GM23338 (cell line): Measurements from ENCODE around the gene ZNF335. TPM values are rescaled to one million over a fixed set of nuclear protein-coding genes. Genes with fewer than 3 reads are reported as not detected.

ENCODE experiments used
- ETS1 ChIP-seq: IDR thresholded peaks from 2 replicates; pipeline ENCODE4 v1.6.1; 2016; ENCODE audit warnings: antibody characterized with exemption
- EZH2 ChIP-seq: fragments of 200-600 bp; sonication (generic); IDR thresholded peaks from one replicate; pipeline ENCODE4 v1.8.0; 2017; ENCODE audit warnings: antibody characterized with exemption, mild to moderate bottlenecking, low read depth; ENCODE audit not compliant: unreplicated experiment
- NANOG ChIP-seq: IDR thresholded peaks from 2 replicates; pipeline ENCODE4 v1.6.1; 2016; ENCODE audit warnings: antibody characterized with exemption, borderline replicate concordance
- POLR2AphosphoS5 ChIP-seq: IDR thresholded peaks from 2 replicates; pipeline ENCODE4 v1.6.1; 2016; ENCODE audit warnings: antibody characterized with exemption, low read depth
- REST ChIP-seq: IDR thresholded peaks from one replicate; pipeline ENCODE4 v1.6.1; 2018; ENCODE audit warnings: antibody characterized with exemption; ENCODE audit not compliant: unreplicated experiment
- ZNF114 ChIP-seq: fragments of 250-450 bp; sonication (Bioruptor Pico); IDR thresholded peaks from 2 replicates; pipeline ENCODE4 v1.5.0; 2020; ENCODE audit warnings: mild to moderate bottlenecking, moderate library complexity
- polyA plus RNA-seq: library from polyadenylated mRNA; unstranded; fragments of >200 nt; fragmentation: Nextera tagmentation; extraction: Ambion mirVana; gene quantifications from 2 replicates; pipeline ENCODE4 v1.2.1, GENCODE V29; 2016
- total RNA-seq: library from RNA; depleted of rRNA; stranded (reverse); fragments of >200 nt; shearing (Covaris generic); gene quantifications from 2 replicates; pipeline ENCODE4 v1.2.3, GENCODE V29; 2014
- TF ChIP-seq, protein P1 (sequence below): fragments of 250-450 bp; sonication (Bioruptor Pico); IDR thresholded peaks from 2 replicates; pipeline ENCODE4 v1.5.0; 2020; ENCODE audit warnings: mild to moderate bottlenecking, moderate library complexity

The ZNF335 gene
- total and polyA plus RNA-seq, 2 experiments from 2014 or later: 7.4 to 24.2 TPM

- TF ChIP-seq, protein P1, sequence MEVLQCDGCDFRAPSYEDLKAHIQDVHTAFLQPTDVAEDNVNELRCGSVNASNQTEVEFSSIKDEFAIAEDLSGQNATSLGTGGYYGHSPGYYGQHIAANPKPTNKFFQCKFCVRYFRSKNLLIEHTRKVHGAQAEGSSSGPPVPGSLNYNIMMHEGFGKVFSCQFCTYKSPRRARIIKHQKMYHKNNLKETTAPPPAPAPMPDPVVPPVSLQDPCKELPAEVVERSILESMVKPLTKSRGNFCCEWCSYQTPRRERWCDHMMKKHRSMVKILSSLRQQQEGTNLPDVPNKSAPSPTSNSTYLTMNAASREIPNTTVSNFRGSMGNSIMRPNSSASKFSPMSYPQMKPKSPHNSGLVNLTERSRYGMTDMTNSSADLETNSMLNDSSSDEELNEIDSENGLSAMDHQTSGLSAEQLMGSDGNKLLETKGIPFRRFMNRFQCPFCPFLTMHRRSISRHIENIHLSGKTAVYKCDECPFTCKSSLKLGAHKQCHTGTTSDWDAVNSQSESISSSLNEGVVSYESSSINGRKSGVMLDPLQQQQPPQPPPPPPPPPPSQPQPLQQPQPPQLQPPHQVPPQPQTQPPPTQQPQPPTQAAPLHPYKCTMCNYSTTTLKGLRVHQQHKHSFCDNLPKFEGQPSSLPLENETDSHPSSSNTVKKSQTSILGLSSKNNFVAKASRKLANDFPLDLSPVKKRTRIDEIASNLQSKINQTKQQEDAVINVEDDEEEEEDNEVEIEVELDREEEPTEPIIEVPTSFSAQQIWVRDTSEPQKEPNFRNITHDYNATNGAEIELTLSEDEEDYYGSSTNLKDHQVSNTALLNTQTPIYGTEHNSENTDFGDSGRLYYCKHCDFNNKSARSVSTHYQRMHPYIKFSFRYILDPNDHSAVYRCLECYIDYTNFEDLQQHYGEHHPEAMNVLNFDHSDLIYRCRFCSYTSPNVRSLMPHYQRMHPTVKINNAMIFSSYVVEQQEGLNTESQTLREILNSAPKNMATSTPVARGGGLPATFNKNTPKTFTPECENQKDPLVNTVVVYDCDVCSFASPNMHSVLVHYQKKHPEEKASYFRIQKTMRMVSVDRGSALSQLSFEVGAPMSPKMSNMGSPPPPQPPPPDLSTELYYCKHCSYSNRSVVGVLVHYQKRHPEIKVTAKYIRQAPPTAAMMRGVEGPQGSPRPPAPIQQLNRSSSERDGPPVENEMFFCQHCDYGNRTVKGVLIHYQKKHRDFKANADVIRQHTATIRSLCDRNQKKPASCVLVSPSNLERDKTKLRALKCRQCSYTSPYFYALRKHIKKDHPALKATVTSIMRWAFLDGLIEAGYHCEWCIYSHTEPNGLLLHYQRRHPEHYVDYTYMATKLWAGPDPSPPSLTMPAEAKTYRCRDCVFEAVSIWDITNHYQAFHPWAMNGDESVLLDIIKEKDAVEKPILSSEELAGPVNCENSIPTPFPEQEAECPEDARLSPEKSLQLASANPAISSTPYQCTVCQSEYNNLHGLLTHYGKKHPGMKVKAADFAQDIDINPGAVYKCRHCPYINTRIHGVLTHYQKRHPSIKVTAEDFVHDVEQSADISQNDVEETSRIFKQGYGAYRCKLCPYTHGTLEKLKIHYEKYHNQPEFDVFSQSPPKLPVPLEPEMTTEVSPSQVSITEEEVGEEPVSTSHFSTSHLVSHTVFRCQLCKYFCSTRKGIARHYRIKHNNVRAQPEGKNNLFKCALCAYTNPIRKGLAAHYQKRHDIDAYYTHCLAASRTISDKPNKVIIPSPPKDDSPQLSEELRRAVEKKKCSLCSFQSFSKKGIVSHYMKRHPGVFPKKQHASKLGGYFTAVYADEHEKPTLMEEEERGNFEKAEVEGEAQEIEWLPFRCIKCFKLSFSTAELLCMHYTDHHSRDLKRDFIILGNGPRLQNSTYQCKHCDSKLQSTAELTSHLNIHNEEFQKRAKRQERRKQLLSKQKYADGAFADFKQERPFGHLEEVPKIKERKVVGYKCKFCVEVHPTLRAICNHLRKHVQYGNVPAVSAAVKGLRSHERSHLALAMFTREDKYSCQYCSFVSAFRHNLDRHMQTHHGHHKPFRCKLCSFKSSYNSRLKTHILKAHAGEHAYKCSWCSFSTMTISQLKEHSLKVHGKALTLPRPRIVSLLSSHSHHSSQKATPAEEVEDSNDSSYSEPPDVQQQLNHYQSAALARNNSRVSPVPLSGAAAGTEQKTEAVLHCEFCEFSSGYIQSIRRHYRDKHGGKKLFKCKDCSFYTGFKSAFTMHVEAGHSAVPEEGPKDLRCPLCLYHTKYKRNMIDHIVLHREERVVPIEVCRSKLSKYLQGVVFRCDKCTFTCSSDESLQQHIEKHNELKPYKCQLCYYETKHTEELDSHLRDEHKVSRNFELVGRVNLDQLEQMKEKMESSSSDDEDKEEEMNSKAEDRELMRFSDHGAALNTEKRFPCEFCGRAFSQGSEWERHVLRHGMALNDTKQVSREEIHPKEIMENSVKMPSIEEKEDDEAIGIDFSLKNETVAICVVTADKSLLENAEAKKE (CRISPR knock-in tag): no peak
- TF ChIP-seq ETS1 (no peak), NANOG (no peak), EZH2 (no peak), POLR2AphosphoS5 (no peak), REST (no peak), ZNF114 (no peak)
These were observed 46.6 kb upstream of the ZNF335 start (continued) for GRCh38 chr20:46018611-46019010.
